Left lung (tissue), 10 donors: Measurements from ENCODE around the gene TBL1XR1. TPM values are rescaled to one million over a fixed set of nuclear protein-coding genes. Genes with fewer than 3 reads are reported as not detected.
"Not testable (repeated sequence)": the region's sequence is repeated elsewhere in the genome, so short reads cannot be mapped to it uniquely, and the experiment has no call there.

ENCODE experiments used
- ATAC-seq: fragments of 200-7000 bp; cut with Tn5 transposase; one replicate; pipeline ENCODE4 v1.9.1; 2020; ENCODE audit warnings: moderate library complexity
- DNase-seq, 4 donors: peaks; one replicate each; pipeline ENCODE4 v3.0.0-alpha.2; 2013 to 2020
- H3K27ac ChIP-seq, 2 donors: fragments of 200-600 bp; sonication (generic) in 1 of 2; one replicate each; pipeline versions ENCODE4 v1.5.0 to v1.8.0; 2020 to 2021
- H3K27me3 ChIP-seq, 2 donors: fragments of 200-600 bp; sonication (generic) in 1 of 2; one replicate each; pipeline versions ENCODE4 v1.5.0 to v1.8.0; 2020 to 2021
- H3K36me3 ChIP-seq, 2 donors: fragments of 200-600 bp; sonication (generic) in 1 of 2; one replicate each; pipeline versions ENCODE4 v1.5.0 to v1.8.0; 2020 to 2021
- H3K4me1 ChIP-seq, 2 donors: fragments of 200-600 bp; one replicate each; pipeline ENCODE4 v1.8.0; 2021
- H3K4me3 ChIP-seq, 2 donors: fragments of 200-600 bp; sonication (generic) in 1 of 2; one replicate each; pipeline versions ENCODE4 v1.5.0 to v1.8.0; 2020 to 2021; ENCODE audit warnings: mild to moderate bottlenecking in 1 of 2
- H3K9me3 ChIP-seq, 2 donors: fragments of 200-600 bp; sonication (generic) in 1 of 2; one replicate each; pipeline versions ENCODE4 v1.5.0 to v1.8.0; 2020 to 2021
- intact Hi-C, 2 donors: fragments of 100-400 bp; cut with DNase I; formaldehyde crosslinking; loops; one replicate each; pipeline versions ENCODE4 v1.11.2 to v1.14.2; 2022
- polyA plus RNA-seq, 6 donors: library from polyadenylated mRNA; unstranded; fragments of 120-200 nt; gene quantifications; one replicate each; pipeline ENCODE4 v1.2.1, GENCODE V29; 2013; ENCODE audit not compliant: insufficient read length in 6 of 6
- total RNA-seq, 2 donors: library from RNA; stranded (reverse); fragmentation: NEBNext Ultra II Directional; extraction: Animal tissue kit (Norgen Biotek cat#: 25700); gene quantifications; one replicate each; pipeline ENCODE4 v1.2.1, GENCODE V29; 2021
- TF ChIP-seq, protein P1 (sequence below), 2 donors: fragments of 200-600 bp; sonication (generic) in 1 of 2; IDR thresholded peaks; one replicate each; pipeline versions ENCODE4 v1.5.0 to v1.8.0; 2021; ENCODE audit warnings: antibody characterized with exemption in 2 of 2
- donor health status: DM: no; HTN: yes; CAD: no.
- donor health status: DM: no; HTN: no; CAD: no.

The TBL1XR1 gene
- total and polyA plus RNA-seq, 8 donors, result 116 to 202 (median 155) TPM

DNA sequence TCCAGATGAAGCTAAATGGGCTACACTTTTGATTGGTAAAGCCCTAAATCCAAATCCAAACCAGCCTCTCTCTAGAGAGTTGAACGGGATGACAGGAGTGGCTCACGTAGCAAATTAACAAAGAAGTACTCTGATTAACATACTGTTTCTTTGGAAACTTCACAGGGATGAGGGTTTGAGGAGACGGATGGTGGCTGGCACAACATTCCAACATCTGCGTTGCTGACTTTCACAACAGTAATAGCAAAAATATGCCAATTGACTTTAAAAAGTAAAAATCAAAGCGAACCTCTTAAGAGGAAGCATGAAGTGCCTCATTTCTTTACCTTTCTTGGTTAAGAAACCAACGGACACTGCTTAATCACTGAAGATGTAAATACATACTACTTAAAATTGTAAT is 181.4 kb downstream of the TBL1XR1 start:
- no peak overlapping the region for H3K4me3 ChIP-seq
- no peaks in the 10 kb centered on the region for H3K4me1 ChIP-seq
- H3K36me3 ChIP-seq, result peaks cover 0 to 14% of the 10 kb centered on the region in 2 donors
- intact Hi-C loops, result no loop called here
- TF ChIP-seq, protein P1, sequence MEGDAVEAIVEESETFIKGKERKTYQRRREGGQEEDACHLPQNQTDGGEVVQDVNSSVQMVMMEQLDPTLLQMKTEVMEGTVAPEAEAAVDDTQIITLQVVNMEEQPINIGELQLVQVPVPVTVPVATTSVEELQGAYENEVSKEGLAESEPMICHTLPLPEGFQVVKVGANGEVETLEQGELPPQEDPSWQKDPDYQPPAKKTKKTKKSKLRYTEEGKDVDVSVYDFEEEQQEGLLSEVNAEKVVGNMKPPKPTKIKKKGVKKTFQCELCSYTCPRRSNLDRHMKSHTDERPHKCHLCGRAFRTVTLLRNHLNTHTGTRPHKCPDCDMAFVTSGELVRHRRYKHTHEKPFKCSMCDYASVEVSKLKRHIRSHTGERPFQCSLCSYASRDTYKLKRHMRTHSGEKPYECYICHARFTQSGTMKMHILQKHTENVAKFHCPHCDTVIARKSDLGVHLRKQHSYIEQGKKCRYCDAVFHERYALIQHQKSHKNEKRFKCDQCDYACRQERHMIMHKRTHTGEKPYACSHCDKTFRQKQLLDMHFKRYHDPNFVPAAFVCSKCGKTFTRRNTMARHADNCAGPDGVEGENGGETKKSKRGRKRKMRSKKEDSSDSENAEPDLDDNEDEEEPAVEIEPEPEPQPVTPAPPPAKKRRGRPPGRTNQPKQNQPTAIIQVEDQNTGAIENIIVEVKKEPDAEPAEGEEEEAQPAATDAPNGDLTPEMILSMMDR (IDR thresholded peaks at IDR 0.05), result no peak
- H3K9me3 ChIP-seq, result no peaks in the 10 kb centered on the region
- H3K27ac ChIP-seq, result no peak overlapping the region
- no peaks in the 10 kb centered on the region for H3K27me3 ChIP-seq
- ATAC-seq, result no peak
- no peak for DNase-seq

DNA sequence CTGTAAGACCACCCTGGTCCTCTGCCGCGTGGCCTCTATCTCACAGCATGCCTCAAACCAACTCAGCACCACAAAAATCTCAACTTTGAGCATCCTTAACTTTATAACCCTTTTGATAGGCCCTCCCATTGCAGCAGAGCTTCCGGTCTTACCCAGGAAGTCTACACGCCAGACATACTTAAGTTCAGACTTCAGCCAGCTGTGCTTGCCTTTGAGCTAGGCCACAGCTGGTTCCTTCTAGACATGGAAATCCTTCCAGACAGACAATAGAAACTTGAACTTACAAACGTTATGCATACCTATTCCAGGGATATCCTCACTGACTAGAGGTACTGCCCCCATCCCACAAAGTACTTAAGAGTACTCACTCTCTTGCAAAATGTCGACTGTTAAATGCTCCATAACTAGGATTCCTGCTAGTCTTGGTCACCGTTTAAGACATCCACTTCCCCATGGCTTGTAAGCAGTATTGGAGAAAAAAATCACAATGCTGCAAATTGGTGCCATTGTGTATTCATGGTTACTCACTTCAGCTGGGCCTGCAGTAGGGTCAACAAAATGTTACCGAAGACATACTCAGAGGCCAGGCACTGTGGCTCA is 183.5 kb downstream of the TBL1XR1 start:
- TF ChIP-seq, protein P1 (IDR thresholded peaks at IDR 0.05), result no peak
- DNase-seq (no peak), ATAC-seq (no peak)
- Histone ChIP-seq H3K36me3 (peaks cover 0 to 12% of the 10 kb centered on the region in 2 donors), H3K9me3 (no peaks in the 10 kb centered on the region), H3K27me3 (no peaks in the 10 kb centered on the region), H3K27ac (no peak overlapping the region), H3K4me3 (no peak overlapping the region), H3K4me1 (no peaks in the 10 kb centered on the region)
- intact Hi-C loops, result no loop called here

DNA sequence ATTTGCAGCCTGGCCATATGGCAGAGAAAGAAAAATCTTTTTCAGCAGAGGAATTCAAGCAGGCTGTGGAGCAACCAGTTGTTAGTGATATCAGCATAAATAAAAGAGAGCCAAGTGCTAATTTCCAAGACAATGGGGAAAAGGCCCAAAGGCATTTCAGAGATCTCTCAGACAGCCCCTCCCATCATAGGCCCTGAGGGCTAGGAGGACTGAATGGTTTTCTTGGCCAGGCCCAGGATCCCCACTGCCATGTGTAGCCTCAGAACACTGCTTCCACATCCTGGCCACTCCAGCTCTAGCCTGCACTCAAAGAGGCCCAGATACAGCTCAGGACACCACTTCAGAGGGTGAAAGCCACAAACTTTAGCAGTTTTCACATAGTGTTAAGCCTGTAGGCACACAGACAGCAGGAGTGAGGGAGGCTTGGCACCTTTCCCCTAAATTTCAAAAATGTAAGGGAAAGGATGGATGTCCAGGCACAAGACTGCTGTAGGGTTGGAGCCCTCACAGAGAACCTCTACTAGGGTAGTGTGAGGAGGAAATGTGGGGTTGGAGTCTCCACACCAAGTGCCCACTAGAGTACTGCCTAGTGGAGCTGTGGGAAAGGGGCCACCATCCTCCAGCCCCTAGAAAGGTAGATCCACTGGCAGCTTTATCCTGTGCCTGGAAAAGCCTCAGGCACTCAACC is 191.4 kb downstream of the TBL1XR1 start:
- intact Hi-C loops, result no loop called here
- Histone ChIP-seq H3K4me3 (no peak overlapping the region), H3K36me3 (no peaks in the 10 kb centered on the region), H3K27ac (no peak overlapping the region), H3K27me3 (no peaks in the 10 kb centered on the region), H3K4me1 (no peaks in the 10 kb centered on the region), H3K9me3 (peaks cover 0 to 25% of the 10 kb centered on the region in 2 donors)
- ATAC-seq (no peak), DNase-seq (no peak)
- TF ChIP-seq, protein P1 (IDR thresholded peaks at IDR 0.05), result no peak

DNA sequence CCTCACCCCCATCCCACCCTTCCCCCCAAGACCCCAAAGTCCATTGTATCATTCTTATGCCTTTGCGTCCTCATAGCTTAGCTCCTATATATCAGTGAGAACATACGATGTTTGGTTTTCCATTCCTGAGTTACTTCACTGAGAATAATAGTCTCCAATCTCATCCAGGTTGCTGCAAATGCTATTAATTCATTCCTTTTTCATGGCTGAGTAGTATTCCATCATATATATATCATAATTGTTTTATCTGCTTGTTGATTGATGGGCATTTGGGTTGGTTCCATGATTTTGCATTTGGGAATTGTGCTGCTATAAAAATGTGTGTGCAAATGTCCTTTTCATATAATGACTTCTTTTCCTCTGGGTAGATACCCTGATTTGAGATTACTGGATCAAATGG is 197.1 kb downstream of the TBL1XR1 start:
- H3K36me3 ChIP-seq, H3K4me3 ChIP-seq, H3K27me3 ChIP-seq, ATAC-seq, H3K4me1 ChIP-seq, H3K9me3 ChIP-seq, H3K27ac ChIP-seq, intact Hi-C loops, DNase-seq: not testable (repeated sequence)

DNA sequence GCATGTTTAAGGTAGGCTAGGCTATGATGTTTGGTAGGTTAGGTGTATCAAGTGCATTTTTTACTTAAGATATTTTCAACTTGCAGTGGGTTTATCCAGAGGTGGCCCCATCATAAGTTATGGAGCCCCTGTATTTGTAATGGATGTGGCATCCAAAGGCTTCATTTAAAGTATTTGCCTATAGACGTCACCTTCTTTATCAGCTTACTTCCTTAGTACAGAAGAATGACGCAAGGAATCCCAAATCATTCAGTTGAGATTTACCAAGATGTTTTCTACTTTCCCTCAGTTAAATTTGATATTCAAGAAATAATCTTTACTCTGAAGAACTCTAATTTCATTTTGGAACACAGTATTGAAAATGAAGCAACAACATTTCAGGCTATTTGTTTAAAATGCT is 201.3 kb downstream of the TBL1XR1 start:
- intact Hi-C loops, result no loop called here
- H3K4me3 ChIP-seq, result no peak overlapping the region
- no peaks in the 10 kb centered on the region for H3K4me1 ChIP-seq
- no peaks in the 10 kb centered on the region for H3K9me3 ChIP-seq
- TF ChIP-seq, protein P1 (IDR thresholded peaks at IDR 0.05), result no peak
- no peaks in the 10 kb centered on the region for H3K27me3 ChIP-seq
- ATAC-seq (no peak), DNase-seq (no peak)
- no peak overlapping the region for H3K27ac ChIP-seq
- H3K36me3 ChIP-seq, result no peaks in the 10 kb centered on the region
